NCI-H82 treated with DMSO at 0.1 percent for 48 hours (cell line): ENCODE measurements around the gene PTPN14.
"Not testable (repeated sequence)": the region's sequence is repeated elsewhere in the genome, so short reads cannot be mapped to it uniquely, and the experiment has no call there.

Experiments
- DNase-seq: peaks from one replicate; lab custom pipeline; 2025; ENCODE audit not compliant: unreplicated experiment; lab: John Stamatoyannopoulos, UW

Gene PTPN14

GRCh38 chr1:214513394-214513793 lies 38.0 kb downstream of the PTPN14 start:
- DNase-seq = no peak

DNA sequence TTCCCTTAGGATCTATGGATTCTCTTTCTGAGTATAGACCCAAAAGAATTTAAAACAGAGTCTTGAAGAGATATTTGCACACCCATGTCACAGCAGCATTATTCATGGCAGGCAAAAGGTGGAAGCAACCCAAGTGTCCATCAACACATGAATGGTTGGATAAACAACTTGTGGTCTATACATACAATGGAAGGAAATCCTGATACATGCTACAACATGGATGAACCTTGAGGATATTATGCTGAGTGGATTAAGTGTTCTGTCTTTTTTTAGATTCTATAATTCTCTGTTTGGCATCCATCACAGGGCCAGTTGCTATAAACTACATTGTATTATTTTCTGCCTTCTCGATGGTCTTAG lies 39.8 kb downstream of the PTPN14 start:
- DNase-seq = no peak

- DNase-seq = no peak
Observed at GRCh38 chr1:214510914-214511638, 40.3 kb downstream of the PTPN14 start.

DNA sequence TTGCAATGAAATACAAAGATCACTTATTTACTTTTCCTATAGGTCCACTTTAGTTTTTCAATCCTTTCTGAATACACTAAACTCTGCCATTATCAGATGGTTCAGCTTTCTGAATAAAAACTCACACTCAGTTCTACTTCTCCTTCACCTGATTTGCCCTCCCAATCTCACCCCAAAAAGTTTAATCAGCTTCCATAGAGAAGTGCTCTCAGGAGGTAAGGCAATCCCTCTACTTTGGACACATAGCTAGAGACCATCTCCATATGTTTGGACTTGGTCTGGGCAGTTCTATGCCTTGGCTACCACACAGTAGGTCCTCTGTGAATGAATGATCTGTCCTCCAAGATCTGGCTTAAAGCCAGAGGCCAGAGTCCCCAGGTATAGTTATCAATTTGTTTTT lies 40.9 kb downstream of the PTPN14 start:
- DNase-seq = no peak

- not testable (repeated sequence) for DNase-seq
Observed at GRCh38 chr1:214509622-214510021, 41.8 kb downstream of the PTPN14 start.

GRCh38 chr1:214506972-214507431 lies 44.4 kb downstream of the PTPN14 start:
- DNase-seq = peak; percentile 54

GRCh38 chr1:214505134-214505533 lies 46.3 kb downstream of the PTPN14 start:
- DNase-seq = no peak

GRCh38 chr1:214504330-214504729 lies 47.1 kb downstream of the PTPN14 start:
- DNase-seq = no peak

DNA sequence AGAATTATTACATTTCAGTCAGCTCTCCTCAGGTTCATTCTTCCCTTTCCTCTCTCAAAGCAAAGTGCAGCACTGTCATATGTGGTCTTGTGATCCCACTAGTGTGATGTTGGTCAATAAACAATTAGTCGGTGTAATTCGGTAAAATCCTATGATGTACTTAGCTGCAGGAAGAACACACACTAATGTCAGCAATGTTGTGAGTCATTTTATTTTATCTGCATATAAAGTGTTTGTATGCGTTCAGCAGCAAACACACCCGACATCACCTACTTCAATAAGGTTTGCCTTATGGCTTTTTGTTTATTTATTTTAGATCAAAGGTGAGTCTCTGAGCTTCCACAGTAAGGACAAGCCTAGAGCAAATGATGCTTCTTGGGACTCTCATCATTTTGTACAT lies 47.8 kb downstream of the PTPN14 start:
- no peak for DNase-seq

- DNase-seq = no peak
Observed at GRCh38 chr1:214500340-214501055, 50.9 kb downstream of the PTPN14 start.

- no peak for DNase-seq
Observed at GRCh38 chr1:214499732-214500131, 51.7 kb downstream of the PTPN14 start.

DNA sequence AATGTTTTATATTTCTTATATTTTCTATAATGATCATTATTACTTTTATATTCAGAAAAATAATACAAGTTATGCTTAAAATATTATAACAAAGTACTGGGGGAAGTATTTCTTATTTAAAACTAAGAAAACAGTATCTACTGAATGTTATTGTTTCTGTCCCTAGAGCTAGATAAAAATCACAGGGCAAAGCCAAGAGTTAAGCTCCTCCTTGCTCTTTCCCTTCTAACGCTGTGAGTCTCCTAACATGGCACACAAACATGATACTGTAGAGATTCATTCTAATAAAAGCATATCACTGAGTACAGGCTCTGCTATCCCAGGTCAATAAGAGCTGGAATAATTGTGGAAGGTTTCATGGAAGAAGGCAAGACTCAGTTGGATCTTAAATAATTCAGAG lies 53.4 kb downstream of the PTPN14 start:
- DNase-seq = no peak

DNA sequence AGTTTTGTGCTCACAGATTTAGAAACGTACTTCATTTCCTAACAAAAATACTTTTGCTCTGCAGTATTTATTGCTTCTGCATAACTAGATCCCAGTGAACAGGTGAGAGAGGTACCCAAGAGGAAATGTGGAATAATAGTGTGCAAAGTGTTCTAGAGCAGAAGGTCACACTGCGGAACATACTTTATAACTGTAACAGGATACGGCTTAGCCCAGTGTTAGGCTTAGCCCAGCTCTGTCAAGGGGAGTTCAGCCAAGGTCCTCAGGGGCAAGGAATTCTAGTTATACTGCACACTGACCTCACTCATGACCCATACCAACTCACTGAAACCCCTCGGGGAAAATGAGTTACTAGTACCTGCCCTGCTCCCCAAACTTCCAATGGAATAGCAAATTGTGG lies 55.3 kb downstream of the PTPN14 start:
- DNase-seq = peak; percentile 65

GRCh38 chr1:214494706-214495105 lies 56.7 kb downstream of the PTPN14 start:
- no peak for DNase-seq

GRCh38 chr1:214494179-214494578 lies 57.2 kb downstream of the PTPN14 start:
- DNase-seq = not testable (repeated sequence)

DNA sequence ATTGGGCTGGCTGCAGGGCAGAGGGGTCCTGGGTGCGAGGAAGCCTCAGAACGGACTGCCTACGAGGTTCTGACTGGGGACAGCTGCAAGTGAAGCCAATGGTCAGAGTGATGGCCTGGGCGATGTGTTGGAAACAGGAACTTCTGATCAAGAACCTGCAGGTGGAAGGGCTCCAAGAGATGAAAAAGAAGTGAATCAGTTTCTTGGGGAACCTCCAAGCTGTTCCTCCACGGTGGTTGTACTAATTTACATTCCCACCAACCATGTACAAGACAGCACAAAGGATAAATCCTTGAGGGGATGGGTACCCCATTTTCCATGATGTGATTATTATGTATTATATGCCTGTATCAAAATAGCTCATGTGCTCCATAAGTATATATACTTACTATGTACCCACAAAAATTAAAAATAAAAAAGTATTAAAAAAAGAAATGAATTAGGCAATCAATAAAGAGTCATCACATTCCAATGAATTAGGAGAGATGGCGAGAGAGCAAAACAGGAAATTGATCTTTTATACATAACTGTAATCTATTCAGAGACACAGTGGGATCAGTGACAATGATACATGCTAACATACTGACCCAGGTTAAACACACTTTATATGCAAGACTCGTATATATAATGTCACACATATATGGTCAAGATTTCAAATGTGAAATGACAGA lies 58.1 kb downstream of the PTPN14 start:
- DNase-seq = no peak

DNA sequence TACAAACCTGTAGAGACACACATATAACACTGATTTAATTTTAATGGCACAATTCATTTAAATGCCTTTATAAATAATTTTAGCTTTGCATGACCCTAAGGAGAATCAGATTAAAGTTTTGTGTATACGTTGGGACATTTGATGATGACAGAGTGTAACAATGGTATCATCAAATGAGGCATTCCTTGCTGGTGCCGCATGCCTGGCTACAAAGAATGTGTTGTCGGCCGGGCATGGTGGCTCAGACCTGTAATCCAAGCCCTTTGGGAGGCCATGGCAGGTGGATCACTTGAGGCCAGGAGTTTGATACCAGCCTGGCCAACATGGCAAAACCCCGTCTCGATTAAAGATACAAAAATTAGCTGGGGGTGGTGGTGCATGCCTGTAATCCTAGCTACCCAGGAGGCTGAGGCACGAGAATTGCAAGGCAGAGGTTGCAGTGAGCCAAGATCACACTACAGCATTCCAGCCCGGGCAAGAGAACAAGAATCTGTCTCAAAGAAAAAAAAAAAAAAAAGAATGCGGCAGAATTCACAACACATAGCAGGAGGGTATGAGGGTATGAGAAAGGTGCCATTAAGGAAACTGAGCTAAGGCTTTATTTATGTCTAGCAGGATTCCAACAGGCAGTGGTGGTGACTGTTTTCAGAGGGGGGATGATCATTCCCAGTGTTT lies 58.9 kb downstream of the PTPN14 start:
- DNase-seq = no peak

DNA sequence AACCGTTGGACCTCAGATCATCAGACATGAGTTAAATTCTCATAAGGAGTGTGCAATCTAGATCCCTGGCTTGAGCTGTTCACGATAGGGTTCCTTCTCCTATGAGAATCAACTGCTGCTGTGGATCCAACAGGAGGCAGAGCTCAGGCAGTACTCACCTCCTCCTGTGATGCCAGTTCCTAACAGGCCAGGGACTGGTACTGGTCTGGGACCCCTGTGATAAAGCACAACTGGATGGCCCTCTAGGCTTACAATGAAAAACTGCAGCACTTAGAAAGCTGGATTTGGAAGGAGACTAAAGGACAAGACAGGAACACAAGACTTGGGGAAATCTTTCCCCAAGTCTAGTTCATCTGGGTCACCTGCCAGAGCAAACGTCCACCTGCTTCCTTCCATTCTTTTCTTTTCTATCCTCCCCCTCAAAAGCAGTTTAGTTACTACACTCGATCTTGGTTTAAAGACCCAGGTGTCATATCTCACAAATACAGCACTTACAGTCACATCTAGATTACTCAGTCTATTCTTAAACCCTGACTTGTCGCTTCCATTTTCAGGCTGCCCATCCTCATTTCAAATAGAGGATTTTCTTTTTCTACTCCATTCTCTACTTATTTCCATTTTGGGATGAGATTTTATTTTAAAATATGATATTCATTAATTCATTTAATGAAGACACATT lies 59.8 kb downstream of the PTPN14 start:
- no peak for DNase-seq

DNA sequence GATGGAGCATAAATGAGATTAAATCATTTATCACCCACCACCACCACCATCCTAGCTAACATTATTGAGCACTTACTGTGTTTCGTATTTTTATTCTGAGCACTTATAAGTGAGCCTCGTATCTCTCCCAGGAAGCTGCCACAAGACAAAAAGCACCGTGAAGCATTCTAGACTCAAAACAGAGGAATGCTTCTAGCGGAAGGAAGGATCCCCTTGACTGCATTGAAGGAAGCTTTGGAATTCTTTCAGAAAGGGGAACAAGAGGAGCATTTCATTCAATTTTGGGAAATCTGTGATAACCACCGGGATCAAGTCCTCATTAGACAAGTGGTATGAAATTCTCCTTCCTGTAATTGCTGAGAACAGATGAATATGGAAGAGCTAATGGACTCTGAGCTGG lies 66.3 kb downstream of the PTPN14 start:
- no peak for DNase-seq

- DNase-seq = not testable (repeated sequence)
Observed at GRCh38 chr1:214483180-214483579, 68.2 kb downstream of the PTPN14 start.
